Measurements from ENCODE around the gene GRK7.
A peak's percentile ranks its signal among the peaks of the same experiment; 100 is the strongest.

Gene GRK7, protein sequence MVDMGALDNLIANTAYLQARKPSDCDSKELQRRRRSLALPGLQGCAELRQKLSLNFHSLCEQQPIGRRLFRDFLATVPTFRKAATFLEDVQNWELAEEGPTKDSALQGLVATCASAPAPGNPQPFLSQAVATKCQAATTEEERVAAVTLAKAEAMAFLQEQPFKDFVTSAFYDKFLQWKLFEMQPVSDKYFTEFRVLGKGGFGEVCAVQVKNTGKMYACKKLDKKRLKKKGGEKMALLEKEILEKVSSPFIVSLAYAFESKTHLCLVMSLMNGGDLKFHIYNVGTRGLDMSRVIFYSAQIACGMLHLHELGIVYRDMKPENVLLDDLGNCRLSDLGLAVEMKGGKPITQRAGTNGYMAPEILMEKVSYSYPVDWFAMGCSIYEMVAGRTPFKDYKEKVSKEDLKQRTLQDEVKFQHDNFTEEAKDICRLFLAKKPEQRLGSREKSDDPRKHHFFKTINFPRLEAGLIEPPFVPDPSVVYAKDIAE (N-terminal part only)

DNA sequence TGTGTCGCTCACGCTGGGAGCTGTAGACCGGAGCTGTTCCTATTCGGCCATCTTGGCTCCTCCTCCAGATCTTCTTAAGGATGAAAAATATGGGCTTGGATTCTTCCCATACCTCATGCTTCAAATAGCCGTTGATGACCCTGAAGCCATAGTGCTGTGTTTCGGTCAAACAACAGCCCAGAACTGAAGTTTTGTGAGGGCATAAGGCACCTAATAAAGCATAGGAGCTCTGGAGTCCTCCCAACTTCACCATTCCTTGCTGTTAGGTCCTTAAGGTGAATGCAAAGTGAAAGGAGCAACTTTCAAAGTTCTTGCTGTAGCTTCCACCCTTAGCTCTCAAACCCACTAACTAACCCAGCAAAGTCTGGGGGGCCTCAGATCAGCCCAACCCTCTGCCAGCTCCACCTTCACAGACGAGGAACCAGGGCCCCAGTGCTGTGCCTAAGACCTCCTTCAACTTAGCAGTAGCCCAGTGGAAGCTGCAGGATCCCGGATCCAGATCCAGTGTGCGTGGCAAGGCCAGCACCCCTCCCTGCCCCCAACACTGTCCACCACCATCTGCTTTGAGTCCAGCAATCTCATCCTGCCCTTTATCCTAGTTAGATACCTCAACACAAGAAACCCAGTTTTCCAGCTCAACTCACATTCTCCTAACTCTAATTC is at the start of gene GRK7:
Gene GRK7 (plus strand): TSS at position 321 of the 663 bp plus-strand sequence. CDS start 14,877 bp downstream, outside the sequence.
- DNase-seq: no peak

GRCh38 chr3:141714671-141715070 is 48.5 kb upstream of the GRK7 start:
- DNase-seq: no peak

- DNase-seq: no peak
Observed at GRCh38 chr3:141722081-141722480, 41.1 kb upstream of the GRK7 start.

DNA sequence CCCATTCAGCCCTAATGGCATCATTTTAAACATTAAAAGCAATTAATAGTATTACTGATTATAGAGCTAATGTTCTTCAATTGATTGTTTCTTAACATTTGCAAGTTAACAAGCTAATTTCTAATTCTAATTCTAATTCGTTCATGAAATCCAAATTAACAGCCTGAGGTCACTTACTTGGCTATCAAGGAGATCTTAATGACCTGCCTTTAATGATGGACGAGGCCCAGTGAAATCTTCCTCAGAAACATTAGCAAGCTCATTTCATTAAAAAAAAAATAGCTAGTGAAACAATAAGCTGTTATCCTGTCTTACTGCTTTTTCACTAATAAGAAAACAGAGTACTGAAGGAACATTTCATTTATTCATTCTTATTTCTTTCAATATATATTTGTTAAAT is 40.6 kb upstream of the GRK7 start:
- DNase-seq: no peak

- no peak for DNase-seq
Observed at GRCh38 chr3:141723255-141723654, 40.0 kb upstream of the GRK7 start.

- no peak for DNase-seq
Observed at GRCh38 chr3:141724186-141724585, 39.0 kb upstream of the GRK7 start.

DNA sequence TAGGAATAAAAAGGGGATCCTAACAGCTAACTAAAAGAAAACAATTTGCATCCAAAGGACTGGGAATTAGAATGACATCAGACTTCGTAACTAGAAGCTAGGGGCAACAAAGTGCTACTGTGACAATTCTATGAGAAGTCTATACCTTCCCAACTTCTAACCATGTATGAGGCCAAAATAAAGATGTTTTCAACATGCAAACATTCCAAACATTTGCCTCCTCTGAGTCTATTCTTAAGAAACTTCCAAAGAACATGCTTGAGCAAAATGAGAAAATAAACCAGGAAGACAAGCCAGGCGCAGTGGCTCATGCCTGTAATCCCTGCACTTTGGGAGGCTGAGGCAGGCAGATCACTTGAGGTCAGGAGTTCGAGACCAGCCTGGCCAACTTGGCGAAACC is 38.2 kb upstream of the GRK7 start:
- no peak for DNase-seq

GRCh38 chr3:141726483-141726882 is 36.7 kb upstream of the GRK7 start:
- DNase-seq: no peak

DNA sequence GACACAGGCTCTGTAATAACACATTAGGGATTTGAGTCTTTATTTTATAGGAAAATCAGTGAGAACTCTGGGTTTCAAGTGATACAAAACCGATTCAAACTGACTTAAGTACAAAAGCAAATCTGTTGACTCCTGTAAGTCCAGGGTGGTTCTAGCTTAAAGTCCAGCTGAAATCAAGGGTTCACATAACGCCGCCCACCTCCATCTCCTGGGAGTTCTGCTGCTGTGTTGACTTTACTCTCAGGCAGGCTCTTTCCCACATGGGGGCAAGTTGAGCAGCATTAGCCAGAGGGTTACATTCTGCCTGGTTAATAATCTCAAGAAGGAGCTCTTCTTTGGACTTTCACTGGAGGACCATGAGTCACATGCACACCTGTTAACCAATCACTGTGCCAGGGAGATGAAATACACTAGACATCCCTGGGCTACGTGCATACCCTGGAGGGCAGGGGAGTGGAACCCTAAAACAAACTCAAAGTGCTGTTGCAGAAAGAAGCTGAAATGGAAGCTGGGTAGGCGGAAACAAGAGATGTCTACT is 34.8 kb upstream of the GRK7 start:
- no peak for DNase-seq

GRCh38 chr3:141729240-141729639 is 34.0 kb upstream of the GRK7 start:
- DNase-seq: no peak

- DNase-seq: no peak
Observed at GRCh38 chr3:141735176-141735575, 28.0 kb upstream of the GRK7 start.

GRCh38 chr3:141735770-141736465 is 27.3 kb upstream of the GRK7 start:
- DNase-seq: no peak

GRCh38 chr3:141737093-141737492 is 26.1 kb upstream of the GRK7 start:
- DNase-seq: no peak

- no peak for DNase-seq
Observed at GRCh38 chr3:141737678-141738021, 25.6 kb upstream of the GRK7 start.

DNA sequence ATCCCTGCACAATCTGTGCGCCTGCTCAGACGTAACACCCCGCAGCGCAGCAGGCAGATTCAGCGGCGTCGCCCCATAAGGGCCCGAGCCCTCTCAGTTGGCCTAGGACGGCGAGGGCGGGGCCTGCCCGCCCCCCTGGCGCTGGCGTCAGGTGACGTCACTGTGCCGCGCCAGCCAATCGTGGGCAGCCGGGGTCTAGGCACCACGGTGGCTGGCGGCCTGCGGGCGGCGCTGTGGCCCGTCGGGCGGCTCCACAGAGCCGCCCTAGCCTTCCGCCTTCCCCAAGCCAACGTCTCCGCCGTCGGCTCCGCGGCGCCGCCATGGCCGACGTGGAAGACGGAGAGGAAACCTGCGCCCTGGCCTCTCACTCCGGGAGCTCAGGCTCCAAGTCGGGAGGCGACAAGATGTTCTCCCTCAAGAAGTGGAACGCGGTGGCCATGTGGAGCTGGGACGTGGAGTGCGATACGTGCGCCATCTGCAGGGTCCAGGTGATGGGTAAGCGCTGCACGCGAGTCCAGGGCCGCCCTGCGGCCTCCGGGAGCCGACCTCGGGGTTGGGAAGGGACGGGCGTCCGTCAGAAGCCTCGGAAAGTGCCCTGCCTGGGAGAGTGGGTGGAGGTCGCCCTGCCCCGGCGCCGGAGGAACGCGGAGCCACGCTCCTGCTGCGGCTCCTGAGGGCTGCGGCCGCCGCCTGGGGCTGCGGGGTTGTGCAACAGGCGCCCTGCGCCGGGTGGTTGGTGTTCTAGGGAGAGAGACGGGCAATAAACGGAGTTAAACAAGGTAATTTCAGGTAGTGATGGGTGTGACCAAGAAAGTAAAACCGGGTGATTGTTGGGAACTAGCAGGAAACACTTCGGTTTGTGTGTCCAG is 25.0 kb upstream of the GRK7 start, which contains the start of gene RNF7:
Gene RNF7 (plus strand): TSS at position 277 of the 869 bp plus-strand sequence. CDS start 44 bp downstream, at position 321.
- DNase-seq: peak; percentile 92

DNA sequence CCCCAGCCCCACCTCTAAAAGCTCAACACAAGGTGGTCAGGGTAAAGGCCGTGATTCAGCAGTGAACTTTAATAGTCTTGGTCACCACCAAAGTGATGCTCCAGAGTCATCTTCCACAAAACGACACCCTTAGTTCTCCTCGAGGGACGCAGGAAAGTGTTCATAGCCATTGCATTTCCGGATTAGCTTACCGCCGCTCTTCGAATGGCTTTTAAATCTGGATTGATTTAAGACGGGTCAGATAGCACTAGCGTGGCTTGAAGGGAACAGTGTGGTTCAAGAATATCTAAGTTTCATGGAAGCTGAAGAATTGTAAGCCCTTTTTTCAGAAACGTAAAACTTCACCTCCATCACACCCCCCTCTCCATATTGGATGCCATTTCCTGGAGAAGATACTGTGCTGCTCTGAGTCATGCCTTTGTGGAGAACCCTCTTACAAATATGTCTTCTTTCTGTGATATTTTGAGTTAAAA is 24.3 kb upstream of the GRK7 start:
- DNase-seq: no peak

DNA sequence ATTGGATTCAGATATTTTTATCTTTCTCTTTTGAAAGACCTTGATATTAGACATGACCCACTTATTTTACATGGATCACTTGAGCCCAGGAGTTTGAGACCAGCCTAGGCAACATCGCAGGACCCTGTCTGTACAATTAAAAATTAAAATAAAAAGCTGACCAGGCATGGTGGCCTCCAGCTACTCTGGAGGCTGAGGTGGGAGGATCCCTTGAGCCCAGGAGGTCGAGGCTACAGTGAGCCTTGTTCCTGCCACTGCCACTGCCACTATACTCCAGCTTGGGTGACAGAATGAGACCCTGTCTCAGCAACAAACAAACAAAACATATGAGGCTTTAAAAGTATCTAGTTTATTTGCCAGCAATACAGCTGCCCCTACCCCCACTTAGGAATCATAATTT is 23.5 kb upstream of the GRK7 start:
- no peak for DNase-seq

DNA sequence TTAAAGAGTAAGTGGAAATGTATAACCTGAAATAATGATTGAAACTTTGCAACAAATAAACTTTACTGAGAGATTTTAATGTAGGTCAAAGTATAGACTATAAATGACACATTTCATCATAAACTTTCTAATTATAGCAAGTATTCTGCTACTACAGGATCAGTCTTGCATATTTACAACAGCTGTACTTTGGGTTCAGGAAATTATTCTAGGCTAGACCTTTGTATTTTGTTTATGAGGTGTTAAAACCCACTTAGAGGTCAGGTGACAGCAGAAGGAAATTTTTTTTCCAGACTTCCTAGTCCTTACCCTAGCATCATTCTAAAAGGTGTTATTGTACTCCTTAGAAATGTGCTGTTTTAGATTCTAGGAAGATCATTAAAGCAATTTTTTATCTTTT is 22.9 kb upstream of the GRK7 start:
- DNase-seq: no peak

GRCh38 chr3:141743305-141743704 is 19.9 kb upstream of the GRK7 start:
- DNase-seq: no peak

DNA sequence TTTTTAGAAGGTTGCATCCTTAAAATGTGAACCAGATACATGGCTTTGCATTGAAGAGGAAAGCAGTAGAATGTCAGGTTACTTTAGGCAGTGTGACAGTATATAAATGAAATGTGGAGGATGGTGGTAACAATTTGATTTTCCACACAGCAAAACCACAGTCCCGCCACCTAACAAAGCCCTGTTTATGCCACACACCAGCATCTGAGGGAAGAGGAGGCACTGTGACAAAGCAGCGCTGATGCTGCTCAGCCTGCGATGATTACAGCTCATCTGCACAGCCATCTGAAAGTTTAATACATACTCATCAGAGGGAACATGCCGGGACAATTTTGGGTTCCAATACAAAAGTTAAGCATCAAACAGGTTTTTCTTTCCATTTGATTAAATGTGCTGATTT is 16.2 kb upstream of the GRK7 start:
- no peak for DNase-seq

DNA sequence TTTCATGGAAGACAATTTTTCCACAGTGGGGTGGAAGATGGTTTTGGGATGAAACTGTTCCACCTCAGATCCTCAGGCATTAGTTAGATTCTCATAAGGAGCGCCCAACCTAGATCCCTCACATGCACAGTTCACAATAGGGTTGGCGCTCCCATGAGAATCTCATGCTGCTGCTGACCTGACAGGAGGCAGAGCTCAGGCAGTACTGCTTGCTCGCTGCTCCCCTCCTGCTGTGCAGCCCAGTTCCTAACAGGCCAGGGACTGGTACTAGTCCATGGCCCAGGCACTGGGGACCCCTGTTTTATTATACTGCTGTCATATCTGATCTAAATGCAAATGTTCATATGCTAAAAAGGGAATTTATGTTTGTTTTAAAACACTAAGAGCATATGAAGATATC is 9.8 kb upstream of the GRK7 start:
- no peak for DNase-seq

DNA sequence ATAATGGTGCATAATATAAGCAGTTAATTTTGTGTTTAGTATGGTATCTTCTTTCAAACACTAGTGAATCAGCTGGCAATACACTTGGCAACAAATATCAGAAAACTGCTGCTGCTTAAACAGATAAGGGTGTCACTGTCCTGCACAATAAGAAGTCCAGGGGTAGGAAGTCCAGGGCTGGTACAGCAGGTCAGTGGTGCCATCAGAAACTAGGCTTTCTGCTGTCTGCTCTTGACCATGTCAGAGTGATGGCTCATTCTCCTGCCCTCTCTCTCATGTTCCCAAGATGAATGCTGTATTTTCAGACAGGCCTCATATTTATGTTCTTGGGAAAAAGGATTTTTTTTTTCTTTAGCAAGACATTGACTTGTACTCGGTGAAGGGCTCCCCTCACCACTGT is 9.2 kb upstream of the GRK7 start:
- no peak for DNase-seq
